Measurements from ENCODE around the gene NEBL. TPM values are rescaled to one million over a fixed set of nuclear protein-coding genes. Genes with fewer than 3 reads are reported as not detected.
A peak's percentile ranks its signal among the peaks of the same experiment; 100 is the strongest.
"Not testable (repeated sequence)": the region's sequence is repeated elsewhere in the genome, so short reads cannot be mapped to it uniquely, and the experiment has no call there.

NEBL gene
- polyA plus RNA-seq (2013, experiment 1 of 2) = 0.36 TPM
- polyA plus RNA-seq (2013, experiment 2 of 2) = 0.40 TPM

GRCh38 chr10:20897146-20897825 is at the start of gene NEBL:
Gene NEBL (minus strand): TSS chr10:20897311. CDS start chr10:20897205, 106 bp downstream.
- Histone ChIP-seq H3K18ac (ENCODE audit: low read depth in 1 of 2, low read length in 2 of 2) (no peak within 1 kb of the TSS), H2BK15ac (ENCODE audit: low read depth, poor library complexity, severe bottlenecking) (no peak within 1 kb of the TSS), H3K4me1 (ENCODE audit: control insufficient read depth, insufficient read depth, low read depth, low read length) (no peaks in the 10 kb centered on the region), H3K27ac (ENCODE audit: low read length, poor library complexity, severe bottlenecking) (no peak within 1 kb of the TSS), H3K9ac (ENCODE audit: low read length) (no peak within 1 kb of the TSS), H2BK12ac (ENCODE audit: low read length in 2 of 2) (no peak within 1 kb of the TSS), H4K91ac (ENCODE audit: low read length) (no peak within 1 kb of the TSS), H3K27me3 (ENCODE audit: control insufficient read depth in 1 of 2, insufficient read depth in 1 of 2, low read length in 2 of 2) (no peaks in the 10 kb centered on the region), H2AFZ (ENCODE audit: low read depth, low read length) (no peak within 1 kb of the TSS), H3K79me1 (replicated peaks; ENCODE audit: low read length, poor library complexity, severe bottlenecking) (no peaks in the 10 kb centered on the region), H2AK5ac (ENCODE audit: low read length, severe bottlenecking) (no peak within 1 kb of the TSS), H2BK120ac (ENCODE audit: low read depth, low read length) (no peak within 1 kb of the TSS), H2BK5ac (ENCODE audit: low read depth, low read length, poor library complexity, severe bottlenecking) (no peak within 1 kb of the TSS), H4K8ac (ENCODE audit: low read length) (no peak within 1 kb of the TSS), H3K9me3 (ENCODE audit: control insufficient read depth, low read length) (no peaks in the 10 kb centered on the region), H3K14ac (ENCODE audit: low read length in 2 of 2) (no peak within 1 kb of the TSS), H3K4me2 (ENCODE audit: low read length, poor library complexity, severe bottlenecking) (no peak within 1 kb of the TSS), H3K4ac (ENCODE audit: low read depth in 1 of 2, low read length in 2 of 2) (no peak within 1 kb of the TSS), H3K23ac (ENCODE audit: low read length in 2 of 2) (no peak within 1 kb of the TSS), H3K36me3 (ENCODE audit: control insufficient read depth in 1 of 2, insufficient read depth in 2 of 2, low read depth in 1 of 2, low read length in 2 of 2) (no peaks in the 10 kb centered on the region), H3K4me3 (ENCODE audit: insufficient read depth in 1 of 2, low read depth in 1 of 2, low read length in 2 of 2) (no peak within 1 kb of the TSS)
- DNase-seq = peak; percentile 12
- WGBS = 83% methylated on average over 2 of the region's 2 CpGs

GRCh38 chr10:20945546-20946332 is 48.6 kb upstream of the NEBL start:
- Histone ChIP-seq H3K4ac (ENCODE audit: low read depth in 1 of 2, low read length in 2 of 2) (no peak overlapping the region), H3K27me3 (ENCODE audit: control insufficient read depth in 1 of 2, insufficient read depth in 1 of 2, low read length in 2 of 2) (no peaks in the 10 kb centered on the region), H3K14ac (ENCODE audit: low read length in 2 of 2) (no peak overlapping the region), H3K9me3 (ENCODE audit: control insufficient read depth, low read length) (no peaks in the 10 kb centered on the region), H4K91ac (ENCODE audit: low read length) (no peak overlapping the region), H2AK5ac (ENCODE audit: low read length, severe bottlenecking) (no peak overlapping the region), H2BK120ac (ENCODE audit: low read depth, low read length) (no peak overlapping the region), H3K18ac (ENCODE audit: low read depth in 1 of 2, low read length in 2 of 2) (no peak overlapping the region), H3K4me2 (ENCODE audit: low read length, poor library complexity, severe bottlenecking) (no peak overlapping the region), H3K9ac (ENCODE audit: low read length) (no peak overlapping the region), H3K23ac (ENCODE audit: low read length in 2 of 2) (no peak overlapping the region), H3K4me3 (ENCODE audit: insufficient read depth in 1 of 2, low read depth in 1 of 2, low read length in 2 of 2) (no peak overlapping the region), H2BK15ac (ENCODE audit: low read depth, poor library complexity, severe bottlenecking) (no peak overlapping the region), H2AFZ (ENCODE audit: low read depth, low read length) (no peak overlapping the region), H2BK5ac (ENCODE audit: low read depth, low read length, poor library complexity, severe bottlenecking) (no peak overlapping the region), H4K8ac (ENCODE audit: low read length) (no peak overlapping the region), H3K36me3 (ENCODE audit: control insufficient read depth in 1 of 2, insufficient read depth in 2 of 2, low read depth in 1 of 2, low read length in 2 of 2) (no peaks in the 10 kb centered on the region), H2BK12ac (ENCODE audit: low read length in 2 of 2) (no peak overlapping the region), H3K27ac (ENCODE audit: low read length, poor library complexity, severe bottlenecking) (no peak overlapping the region), H3K4me1 (ENCODE audit: control insufficient read depth, insufficient read depth, low read depth, low read length) (no peaks in the 10 kb centered on the region), H3K79me1 (replicated peaks; ENCODE audit: low read length, poor library complexity, severe bottlenecking) (no peaks in the 10 kb centered on the region)
- no peak for DNase-seq
- WGBS = 91% methylated on average over 8 of the region's 9 CpGs

GRCh38 chr10:20944789-20945502 is 47.8 kb upstream of the NEBL start:
- no peak overlapping the region for H3K9ac ChIP-seq (ENCODE audit: low read length)
- no peaks in the 10 kb centered on the region for H3K4me1 ChIP-seq (ENCODE audit: control insufficient read depth, insufficient read depth, low read depth, low read length)
- no peak overlapping the region for H2AFZ ChIP-seq (ENCODE audit: low read depth, low read length)
- no peak overlapping the region for H2BK120ac ChIP-seq (ENCODE audit: low read depth, low read length)
- WGBS = 94% methylated on average over 5 of the region's 7 CpGs
- no peak overlapping the region for H3K14ac ChIP-seq (ENCODE audit: low read length in 2 of 2)
- DNase-seq = no peak
- no peak overlapping the region for H3K18ac ChIP-seq (ENCODE audit: low read depth in 1 of 2, low read length in 2 of 2)
- H2AK5ac ChIP-seq (ENCODE audit: low read length, severe bottlenecking) = no peak overlapping the region
- H3K4me2 ChIP-seq (ENCODE audit: low read length, poor library complexity, severe bottlenecking) = no peak overlapping the region
- H3K23ac ChIP-seq (ENCODE audit: low read length in 2 of 2) = no peak overlapping the region
- no peaks in the 10 kb centered on the region for H3K27me3 ChIP-seq (ENCODE audit: control insufficient read depth in 1 of 2, insufficient read depth in 1 of 2, low read length in 2 of 2)
- H4K8ac ChIP-seq (ENCODE audit: low read length) = no peak overlapping the region
- no peak overlapping the region for H3K4ac ChIP-seq (ENCODE audit: low read depth in 1 of 2, low read length in 2 of 2)
- no peak overlapping the region for H3K27ac ChIP-seq (ENCODE audit: low read length, poor library complexity, severe bottlenecking)
- no peak overlapping the region for H3K4me3 ChIP-seq (ENCODE audit: insufficient read depth in 1 of 2, low read depth in 1 of 2, low read length in 2 of 2)
- H2BK5ac ChIP-seq (ENCODE audit: low read depth, low read length, poor library complexity, severe bottlenecking) = no peak overlapping the region
- no peak overlapping the region for H2BK12ac ChIP-seq (ENCODE audit: low read length in 2 of 2)
- H3K79me1 ChIP-seq (replicated peaks; ENCODE audit: low read length, poor library complexity, severe bottlenecking) = no peaks in the 10 kb centered on the region
- H4K91ac ChIP-seq (ENCODE audit: low read length) = no peak overlapping the region
- H3K9me3 ChIP-seq (ENCODE audit: control insufficient read depth, low read length) = no peaks in the 10 kb centered on the region
- H2BK15ac ChIP-seq (ENCODE audit: low read depth, poor library complexity, severe bottlenecking) = no peak overlapping the region
- no peaks in the 10 kb centered on the region for H3K36me3 ChIP-seq (ENCODE audit: control insufficient read depth in 1 of 2, insufficient read depth in 2 of 2, low read depth in 1 of 2, low read length in 2 of 2)

- WGBS = 61% methylated on average over 2 of the region's 5 CpGs
- not testable (repeated sequence) for H3K36me3 ChIP-seq (ENCODE audit: control insufficient read depth in 1 of 2, insufficient read depth in 2 of 2, low read depth in 1 of 2, low read length in 2 of 2); H3K23ac ChIP-seq (ENCODE audit: low read length in 2 of 2); H2BK5ac ChIP-seq (ENCODE audit: low read depth, low read length, poor library complexity, severe bottlenecking); H3K18ac ChIP-seq (ENCODE audit: low read depth in 1 of 2, low read length in 2 of 2); H2AFZ ChIP-seq (ENCODE audit: low read depth, low read length); H4K8ac ChIP-seq (ENCODE audit: low read length); H2BK12ac ChIP-seq (ENCODE audit: low read length in 2 of 2); H3K79me1 ChIP-seq (replicated peaks; ENCODE audit: low read length, poor library complexity, severe bottlenecking); H3K9me3 ChIP-seq (ENCODE audit: control insufficient read depth, low read length); H3K27me3 ChIP-seq (ENCODE audit: control insufficient read depth in 1 of 2, insufficient read depth in 1 of 2, low read length in 2 of 2); H3K9ac ChIP-seq (ENCODE audit: low read length); H3K27ac ChIP-seq (ENCODE audit: low read length, poor library complexity, severe bottlenecking); H3K4ac ChIP-seq (ENCODE audit: low read depth in 1 of 2, low read length in 2 of 2); H2AK5ac ChIP-seq (ENCODE audit: low read length, severe bottlenecking); H2BK120ac ChIP-seq (ENCODE audit: low read depth, low read length); DNase-seq; H3K4me1 ChIP-seq (ENCODE audit: control insufficient read depth, insufficient read depth, low read depth, low read length); H3K14ac ChIP-seq (ENCODE audit: low read length in 2 of 2); H2BK15ac ChIP-seq (ENCODE audit: low read depth, poor library complexity, severe bottlenecking); H3K4me2 ChIP-seq (ENCODE audit: low read length, poor library complexity, severe bottlenecking); H3K4me3 ChIP-seq (ENCODE audit: insufficient read depth in 1 of 2, low read depth in 1 of 2, low read length in 2 of 2); H4K91ac ChIP-seq (ENCODE audit: low read length)
Measured at GRCh38 chr10:20939414-20939813, 42.3 kb upstream of the NEBL start.

All from mesenchymal stem cell (in vitro differentiated cells and primary cell).